ENCODE data around the gene RNASE9.
"Not testable (repeated sequence)": the region's sequence is repeated elsewhere in the genome, so short reads cannot be mapped to it uniquely, and the experiment has no call there.

RNASE9 gene

GRCh38 chr14:20578325-20578724 lies 17.5 kb upstream of the RNASE9 start:
- DNase-seq (ENCODE audit: extremely low read depth in 1 of 2, low read depth in 1 of 2), result no peak

DNA sequence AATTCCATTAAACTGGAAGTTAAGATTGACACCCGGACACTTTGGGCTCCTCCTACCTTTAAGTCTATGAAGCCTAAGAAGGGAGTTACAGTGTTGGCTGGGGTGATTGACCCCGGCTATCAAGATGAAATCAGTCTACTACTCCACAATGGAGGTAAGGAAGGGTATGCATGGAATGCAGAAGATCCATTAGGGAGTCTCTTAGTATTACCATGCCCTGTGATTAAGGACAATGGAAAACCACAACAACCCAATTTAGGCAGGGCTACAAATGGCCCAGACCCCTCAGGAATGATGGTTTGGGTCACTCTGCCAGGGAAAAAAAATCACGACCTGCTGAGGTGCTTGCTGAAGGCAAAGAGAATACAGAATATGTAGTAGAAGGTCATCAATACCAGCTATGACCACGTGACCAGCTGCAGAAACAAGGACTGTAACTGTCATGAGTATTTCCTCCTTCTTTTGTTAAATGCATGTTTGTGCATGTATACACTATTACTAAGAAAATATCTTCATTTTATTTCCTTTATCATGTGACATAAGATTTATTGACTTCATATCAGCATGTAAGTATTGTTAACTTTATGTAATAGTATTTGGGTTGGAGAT lies 11.6 kb upstream of the RNASE9 start:
- DNase-seq (ENCODE audit: extremely low read depth in 1 of 2, low read depth in 1 of 2), result not testable (repeated sequence)

DNA sequence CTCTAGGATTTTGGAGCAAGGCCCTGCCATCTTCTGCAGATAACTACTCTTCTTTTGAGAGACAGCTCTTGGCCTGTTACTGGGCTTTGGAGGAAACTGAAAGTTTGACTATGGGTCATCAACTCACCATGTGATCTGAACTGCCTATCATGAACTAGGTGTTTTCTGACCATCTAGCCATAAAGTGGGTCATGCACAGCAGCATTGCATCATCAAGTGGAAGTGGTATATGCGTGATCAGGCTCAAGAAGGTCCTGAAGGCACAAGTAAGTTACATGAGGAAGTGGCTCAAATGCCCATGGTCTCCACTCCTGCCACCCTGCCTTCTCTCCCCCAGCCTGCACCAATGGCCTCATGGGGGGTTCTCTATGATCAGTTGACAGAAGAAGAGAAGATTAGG lies 9.9 kb upstream of the RNASE9 start:
- not testable (repeated sequence) for DNase-seq (ENCODE audit: extremely low read depth in 1 of 2, low read depth in 1 of 2)

DNA sequence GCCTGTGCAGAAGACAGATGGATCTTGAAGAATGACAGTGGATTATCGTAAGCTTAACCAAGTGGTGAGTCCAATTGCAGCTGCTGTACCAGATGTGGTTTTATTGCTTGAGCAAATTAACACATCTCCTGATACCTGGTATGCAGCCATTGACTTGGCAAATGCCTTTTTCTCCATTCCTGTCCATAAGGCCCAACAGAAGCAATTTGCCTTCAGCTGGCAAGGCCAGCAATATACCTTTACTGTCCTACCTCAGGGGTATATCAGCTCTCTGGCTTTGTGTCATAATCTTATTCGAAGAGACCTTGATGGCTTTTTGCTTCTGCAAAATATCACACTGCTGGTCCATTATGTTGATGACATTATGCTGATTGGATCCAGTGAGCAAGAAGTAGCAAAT lies 9.0 kb upstream of the RNASE9 start:
- DNase-seq (ENCODE audit: extremely low read depth in 1 of 2, low read depth in 1 of 2), result not testable (repeated sequence)

- no peak for DNase-seq (ENCODE audit: extremely low read depth in 1 of 2, low read depth in 1 of 2)
These were observed 8.2 kb upstream of the RNASE9 start for GRCh38 chr14:20569066-20569465.

GRCh38 chr14:20568393-20568792 lies 7.5 kb upstream of the RNASE9 start:
- DNase-seq (ENCODE audit: extremely low read depth in 1 of 2, low read depth in 1 of 2), result no peak

GRCh38 chr14:20567199-20567598 lies 6.4 kb upstream of the RNASE9 start:
- not testable (repeated sequence) for DNase-seq (ENCODE audit: extremely low read depth in 1 of 2, low read depth in 1 of 2)

- no peak for DNase-seq (ENCODE audit: extremely low read depth in 1 of 2, low read depth in 1 of 2)
These were observed 3.7 kb upstream of the RNASE9 start for GRCh38 chr14:20564501-20564997.

DNA sequence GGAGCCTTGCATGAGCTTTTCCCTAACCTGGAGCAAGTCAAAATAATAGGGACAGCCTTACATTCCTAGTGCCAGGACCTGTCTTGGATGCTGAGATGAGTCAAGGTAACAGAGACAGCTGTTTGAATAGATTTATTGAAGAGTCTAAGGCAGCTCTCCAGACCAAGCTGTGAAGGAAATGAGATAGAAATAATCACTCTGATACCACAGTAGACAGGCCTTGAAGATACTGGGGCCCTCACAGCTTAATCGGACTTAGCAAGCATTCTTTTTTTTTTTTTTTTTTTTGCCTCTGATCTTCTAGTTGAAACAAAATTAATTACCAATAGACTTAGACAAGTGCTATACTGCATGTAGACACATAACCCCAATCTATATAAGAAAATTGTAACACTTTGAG lies 3.1 kb upstream of the RNASE9 start:
- DNase-seq (ENCODE audit: extremely low read depth in 1 of 2, low read depth in 1 of 2), result no peak

- DNase-seq (ENCODE audit: extremely low read depth in 1 of 2, low read depth in 1 of 2), result no peak
These were observed 1.4 kb downstream of the RNASE9 start for GRCh38 chr14:20559461-20559904.

GRCh38 chr14:20557212-20557542 lies 3.7 kb downstream of the RNASE9 start:
- DNase-seq (ENCODE audit: extremely low read depth in 1 of 2, low read depth in 1 of 2), result no peak

GRCh38 chr14:20556500-20557211 lies 4.2 kb downstream of the RNASE9 start:
- DNase-seq (ENCODE audit: extremely low read depth in 1 of 2, low read depth in 1 of 2), result no peak

DNA sequence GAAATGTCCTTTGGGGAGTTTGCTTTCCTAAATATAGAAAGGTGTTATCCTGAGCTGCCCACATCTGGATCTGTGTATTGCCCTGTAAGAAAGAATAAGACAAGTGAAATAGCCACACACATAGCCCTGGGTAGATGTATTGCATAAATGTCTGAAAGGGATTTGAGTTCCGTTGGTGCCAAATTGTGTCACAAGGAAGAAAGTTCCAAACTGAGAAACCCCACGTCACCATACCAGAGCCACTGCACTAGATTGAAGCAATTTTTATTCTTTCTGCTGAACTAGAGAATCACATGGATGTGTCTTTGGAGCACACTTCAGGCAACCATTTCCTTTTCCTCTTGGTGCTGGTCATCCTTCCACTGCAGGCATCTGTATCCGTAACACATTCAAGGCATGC lies 5.0 kb downstream of the RNASE9 start:
- DNase-seq (ENCODE audit: extremely low read depth in 1 of 2, low read depth in 1 of 2), result no peak

DNA sequence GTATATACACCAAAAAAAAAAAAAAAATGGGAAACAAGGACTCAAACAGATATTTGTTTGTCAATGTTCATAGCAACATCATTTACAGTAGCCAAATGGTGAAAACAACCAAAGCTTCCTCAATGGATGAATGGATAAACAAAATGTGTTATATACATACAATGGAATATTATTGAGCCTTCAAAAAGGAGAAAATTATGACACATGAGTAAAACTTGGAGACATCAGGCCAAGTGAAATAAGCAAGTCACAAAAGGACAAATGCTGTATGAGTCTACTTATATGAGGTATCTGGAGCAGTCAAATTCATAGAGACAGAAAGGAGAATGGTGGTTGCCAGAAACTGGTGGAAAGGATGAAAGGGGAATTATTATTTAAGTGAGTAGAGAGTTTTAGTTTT lies 7.8 kb downstream of the RNASE9 start:
- DNase-seq (ENCODE audit: extremely low read depth in 1 of 2, low read depth in 1 of 2), result no peak

GRCh38 chr14:20551606-20552005 lies 9.2 kb downstream of the RNASE9 start:
- DNase-seq (ENCODE audit: extremely low read depth in 1 of 2, low read depth in 1 of 2), result no peak

DNA sequence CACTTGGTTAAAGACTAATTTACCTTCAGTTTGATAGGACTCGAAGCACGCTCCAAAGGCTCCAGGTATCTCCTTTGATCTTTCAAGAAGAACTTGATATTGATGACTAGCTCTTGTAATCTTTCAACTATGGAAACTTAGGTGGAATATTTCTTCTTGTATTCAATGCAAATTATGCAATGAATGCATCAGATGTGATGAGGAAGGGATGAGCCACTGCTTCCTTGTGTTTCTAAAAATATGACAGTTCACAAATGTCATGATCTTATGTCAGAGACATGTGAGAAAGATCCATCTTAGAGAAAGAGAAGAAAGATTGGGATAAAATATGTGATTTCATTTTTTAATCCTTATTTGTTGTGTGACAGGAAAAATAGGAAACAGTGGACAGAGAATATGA lies 9.9 kb downstream of the RNASE9 start:
- no peak for DNase-seq (ENCODE audit: extremely low read depth in 1 of 2, low read depth in 1 of 2)

DNA sequence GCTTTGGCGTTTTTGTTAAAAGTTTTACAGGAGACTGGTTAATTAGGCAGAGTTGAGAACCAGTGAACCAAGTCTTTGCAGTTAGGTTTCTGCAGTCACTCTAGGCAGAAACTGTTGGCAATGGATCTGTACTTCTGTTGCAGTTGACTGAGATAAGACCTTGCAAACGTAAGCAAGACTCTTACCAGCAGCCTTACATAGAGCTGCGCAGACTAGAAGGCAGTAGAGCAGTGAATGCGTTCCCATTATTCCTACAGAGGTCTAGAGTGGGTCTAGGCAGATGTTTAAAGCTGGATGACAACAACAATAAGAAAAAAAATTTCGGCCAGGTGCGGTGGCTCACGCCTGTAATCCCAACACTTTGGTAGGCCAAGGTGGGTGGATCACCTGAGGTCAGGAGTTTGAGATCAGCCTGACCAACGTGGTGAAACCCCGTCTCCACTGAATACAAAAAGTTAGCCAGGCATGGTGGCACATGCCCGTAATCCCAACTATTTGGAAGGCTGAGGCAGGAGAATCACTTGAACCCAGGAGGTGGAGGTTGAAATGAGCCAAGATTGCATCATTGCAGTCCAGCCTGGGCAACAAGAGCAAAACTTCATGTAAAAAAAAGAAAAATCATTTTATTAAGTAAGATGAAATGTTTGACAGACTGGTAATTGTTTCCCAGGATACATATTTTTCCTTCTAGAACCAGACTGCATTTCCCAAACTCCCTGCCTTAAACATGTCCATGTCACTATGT lies 12.3 kb downstream of the RNASE9 start:
- DNase-seq (ENCODE audit: extremely low read depth in 1 of 2, low read depth in 1 of 2), result no peak

DNA sequence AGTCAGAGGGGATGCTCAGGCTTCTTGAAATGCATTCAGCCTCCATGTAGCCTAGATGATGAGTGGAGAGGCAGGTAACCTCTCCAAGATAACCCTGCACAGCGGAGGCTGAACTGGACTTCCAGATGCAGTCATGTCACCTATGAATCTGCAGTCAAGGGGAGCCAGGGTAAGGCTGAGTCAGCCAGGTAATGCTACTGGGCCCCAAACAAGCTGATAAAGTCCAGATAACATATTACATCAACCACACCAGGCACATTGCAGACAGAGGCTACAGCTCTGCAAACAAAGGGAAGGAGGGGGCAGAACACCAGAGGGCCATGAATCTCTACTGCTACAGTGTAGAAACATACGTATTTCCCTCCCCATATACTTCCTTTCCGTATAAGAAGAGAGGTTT lies 14.0 kb downstream of the RNASE9 start:
- no peak for DNase-seq (ENCODE audit: extremely low read depth in 1 of 2, low read depth in 1 of 2)

GRCh38 chr14:20539906-20540305 lies 20.9 kb downstream of the RNASE9 start:
- DNase-seq (ENCODE audit: extremely low read depth in 1 of 2, low read depth in 1 of 2), result no peak

GRCh38 chr14:20530771-20531571 lies 29.9 kb downstream of the RNASE9 start:
- peak; percentile 43 to 61 for DNase-seq (ENCODE audit: extremely low read depth in 1 of 2, low read depth in 1 of 2)

- DNase-seq (ENCODE audit: extremely low read depth in 1 of 2, low read depth in 1 of 2), result no peak
These were observed 31.0 kb downstream of the RNASE9 start for GRCh38 chr14:20529806-20530205.

Data from activated CD8-positive, alpha-beta memory T cell treated with anti-CD3 and anti-CD28 coated beads for 1 hour (primary cell).